Peyer's patch (tissue), 4 donors: ENCODE measurements around the gene D2HGDH.

Experiments
- CTCF ChIP-seq, 6 experiments: fragments of 450-650 bp in 4 of 6; fragments of 200-600 bp in 2 of 6; sonication (generic) in 1 of 6; IDR thresholded peaks; one replicate each; pipeline ENCODE4 v1.5.1; 2017 to 2019; ENCODE audit warnings: antibody characterized with exemption in 6 of 6, mild to moderate bottlenecking in 3 of 6, moderate library complexity in 1 of 6
- POLR2A ChIP-seq, 2 donors: fragments of 450-650 bp; IDR thresholded peaks; one replicate each; pipeline ENCODE4 v1.5.1; 2017; ENCODE audit warnings: antibody characterized with exemption in 2 of 2, mild to moderate bottlenecking in 2 of 2, moderate library complexity in 2 of 2

- TF ChIP-seq POLR2A (IDR thresholded peaks at IDR 0.05) = no peak
- TF ChIP-seq CTCF (IDR thresholded peaks at IDR 0.05) = no peak
Measured at GRCh38 chr2:241814393-241814642, 79.9 kb downstream of the D2HGDH start.
